PFSK-1 (cell line): ENCODE measurements around the gene SGK1.

ENCODE experiments used
- POLR2AphosphoS5 ChIP-seq: IDR thresholded peaks from 2 replicates; pipeline ENCODE4 v1.6.1; 2012; ENCODE audit warnings: low read depth, mild to moderate bottlenecking, control low read depth, low read length, moderate library complexity
- TAF1 ChIP-seq: IDR thresholded peaks from 2 replicates; pipeline ENCODE4 v1.6.1; 2012; ENCODE audit warnings: low read length, control low read depth, borderline replicate concordance; ENCODE audit not compliant: insufficient read depth
- TF ChIP-seq, protein P1 (sequence below), 2 experiments: IDR thresholded peaks; 2 replicates each; pipeline versions ENCODE4 v1.6.1 to v1.8.0; 2011 to 2012; ENCODE audit warnings: low read depth in 2 of 2, low read length in 2 of 2, control low read depth in 1 of 2, inconsistent platforms in 1 of 2, mild to moderate bottlenecking in 1 of 2, moderate library complexity in 1 of 2; ENCODE audit not compliant: insufficient read depth in 1 of 2

DNA sequence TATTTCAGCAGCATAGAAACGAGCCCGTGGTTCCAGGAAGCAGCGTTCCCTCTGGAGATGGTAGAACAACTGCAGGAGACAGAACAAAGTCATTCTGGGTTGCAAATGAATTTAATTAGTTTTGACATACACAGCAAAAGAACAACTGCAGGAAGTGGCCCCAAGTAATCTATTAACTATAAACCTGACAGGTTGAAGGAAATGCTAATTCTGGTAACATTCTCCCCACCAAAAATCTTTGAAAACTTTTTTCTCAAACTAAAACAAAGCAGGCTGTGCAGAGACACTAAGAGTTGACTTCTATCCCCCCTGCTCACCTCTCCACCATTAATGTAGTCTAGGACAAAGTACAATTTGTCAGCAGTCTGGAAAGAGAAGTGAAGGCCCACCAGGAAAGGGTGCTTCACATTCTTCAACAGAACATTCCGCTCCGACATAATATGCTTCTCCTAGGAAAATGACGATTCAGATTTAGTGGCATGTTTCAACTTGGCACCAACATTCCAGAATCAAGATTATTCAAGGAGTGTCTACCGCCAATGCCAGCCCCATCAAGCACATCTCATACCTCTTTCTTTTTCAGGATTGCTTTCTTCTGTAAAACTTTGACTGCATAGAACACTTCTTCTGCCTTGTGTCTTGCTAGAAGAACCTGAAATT, 145.1 kb downstream of the SGK1 start:
- no peak for TF ChIP-seq POLR2AphosphoS5
- no peak for TF ChIP-seq TAF1
- TF ChIP-seq, protein P1, sequence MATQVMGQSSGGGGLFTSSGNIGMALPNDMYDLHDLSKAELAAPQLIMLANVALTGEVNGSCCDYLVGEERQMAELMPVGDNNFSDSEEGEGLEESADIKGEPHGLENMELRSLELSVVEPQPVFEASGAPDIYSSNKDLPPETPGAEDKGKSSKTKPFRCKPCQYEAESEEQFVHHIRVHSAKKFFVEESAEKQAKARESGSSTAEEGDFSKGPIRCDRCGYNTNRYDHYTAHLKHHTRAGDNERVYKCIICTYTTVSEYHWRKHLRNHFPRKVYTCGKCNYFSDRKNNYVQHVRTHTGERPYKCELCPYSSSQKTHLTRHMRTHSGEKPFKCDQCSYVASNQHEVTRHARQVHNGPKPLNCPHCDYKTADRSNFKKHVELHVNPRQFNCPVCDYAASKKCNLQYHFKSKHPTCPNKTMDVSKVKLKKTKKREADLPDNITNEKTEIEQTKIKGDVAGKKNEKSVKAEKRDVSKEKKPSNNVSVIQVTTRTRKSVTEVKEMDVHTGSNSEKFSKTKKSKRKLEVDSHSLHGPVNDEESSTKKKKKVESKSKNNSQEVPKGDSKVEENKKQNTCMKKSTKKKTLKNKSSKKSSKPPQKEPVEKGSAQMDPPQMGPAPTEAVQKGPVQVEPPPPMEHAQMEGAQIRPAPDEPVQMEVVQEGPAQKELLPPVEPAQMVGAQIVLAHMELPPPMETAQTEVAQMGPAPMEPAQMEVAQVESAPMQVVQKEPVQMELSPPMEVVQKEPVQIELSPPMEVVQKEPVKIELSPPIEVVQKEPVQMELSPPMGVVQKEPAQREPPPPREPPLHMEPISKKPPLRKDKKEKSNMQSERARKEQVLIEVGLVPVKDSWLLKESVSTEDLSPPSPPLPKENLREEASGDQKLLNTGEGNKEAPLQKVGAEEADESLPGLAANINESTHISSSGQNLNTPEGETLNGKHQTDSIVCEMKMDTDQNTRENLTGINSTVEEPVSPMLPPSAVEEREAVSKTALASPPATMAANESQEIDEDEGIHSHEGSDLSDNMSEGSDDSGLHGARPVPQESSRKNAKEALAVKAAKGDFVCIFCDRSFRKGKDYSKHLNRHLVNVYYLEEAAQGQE (IDR thresholded peaks at IDR 0.05; ENCODE audit: insufficient read depth in 1 of 2, low read depth in 2 of 2, low read length in 2 of 2): no peak
